Raji (cell line): ENCODE data around the gene ANKRD11.

Experiments used
- POLR2A ChIP-seq: IDR thresholded peaks from 2 replicates; pipeline ENCODE4 v1.6.1; 2011; ENCODE audit warnings: low read depth, low read length, control low read depth; ENCODE audit not compliant: insufficient read depth

The ANKRD11 gene

DNA sequence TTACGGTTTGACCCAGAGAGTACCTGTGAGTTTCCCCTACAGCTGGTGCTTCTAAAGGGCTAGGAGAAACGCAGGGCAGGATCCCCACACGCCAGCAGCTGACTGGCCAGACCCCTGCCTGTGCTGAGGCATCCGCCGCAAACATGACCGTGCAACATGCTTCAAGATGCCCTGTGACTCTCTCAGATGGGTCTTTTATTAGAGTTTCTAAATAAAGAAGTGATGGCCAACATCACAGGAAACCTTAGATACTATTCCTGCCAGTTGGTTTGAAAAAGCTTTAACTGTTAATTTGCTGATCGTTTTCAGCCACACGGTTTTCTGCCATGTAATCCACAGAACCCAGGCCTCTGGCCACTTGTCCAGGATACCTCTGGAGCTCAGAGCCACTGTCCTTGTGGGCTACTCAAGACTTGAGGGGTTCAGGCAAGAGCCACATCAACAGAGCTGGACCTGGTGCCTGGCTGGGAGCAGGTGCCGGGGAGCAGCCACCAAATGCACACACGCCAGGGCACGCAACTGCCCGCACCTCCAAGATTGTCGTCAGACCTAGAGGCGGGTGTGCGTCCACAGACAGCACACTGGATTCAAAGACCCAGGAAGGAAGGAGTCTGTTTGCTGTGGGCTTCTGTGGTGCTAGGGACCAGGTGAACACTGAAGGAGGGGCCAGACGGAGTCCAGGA is 154.4 kb downstream of the ANKRD11 start:
- no peak for TF ChIP-seq POLR2A

DNA sequence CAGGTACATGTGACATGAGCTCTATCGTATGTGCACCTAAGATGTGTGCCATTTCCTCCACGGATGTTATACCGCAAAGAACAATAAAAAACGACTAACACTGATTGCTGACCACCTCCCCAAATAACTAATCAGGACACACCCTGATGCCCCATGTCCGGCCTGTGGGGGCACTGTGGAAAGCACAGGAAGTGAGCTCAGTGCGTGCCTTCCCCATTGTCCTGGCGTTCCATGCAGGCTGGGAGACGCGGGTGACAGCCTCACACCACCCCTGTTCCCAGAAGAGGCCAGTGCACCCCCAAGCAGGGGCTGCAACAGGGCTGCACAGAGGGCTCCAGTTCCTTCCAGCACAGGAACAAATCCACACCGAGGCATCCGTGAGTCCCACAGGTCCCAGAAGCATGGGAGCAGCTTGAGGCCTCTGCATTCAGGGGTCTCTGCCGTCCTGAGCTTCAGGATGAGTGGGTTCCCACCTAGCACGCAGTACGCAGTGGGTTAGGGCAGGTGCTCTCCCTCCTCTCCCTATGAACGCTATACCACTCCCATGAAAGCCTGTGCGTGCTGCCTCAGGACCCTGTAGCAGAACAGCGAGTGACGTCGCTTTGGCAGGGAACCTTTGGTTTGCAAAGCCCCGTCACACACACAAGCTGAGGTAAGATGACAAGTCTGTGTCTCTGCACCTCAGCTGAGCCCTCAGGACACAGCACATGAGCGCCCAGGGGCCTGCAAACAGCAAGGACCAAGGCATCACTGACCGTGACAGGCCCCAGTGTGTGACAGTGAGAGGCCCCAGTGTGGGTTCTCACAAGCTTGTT is 155.2 kb downstream of the ANKRD11 start:
- no peak for TF ChIP-seq POLR2A

DNA sequence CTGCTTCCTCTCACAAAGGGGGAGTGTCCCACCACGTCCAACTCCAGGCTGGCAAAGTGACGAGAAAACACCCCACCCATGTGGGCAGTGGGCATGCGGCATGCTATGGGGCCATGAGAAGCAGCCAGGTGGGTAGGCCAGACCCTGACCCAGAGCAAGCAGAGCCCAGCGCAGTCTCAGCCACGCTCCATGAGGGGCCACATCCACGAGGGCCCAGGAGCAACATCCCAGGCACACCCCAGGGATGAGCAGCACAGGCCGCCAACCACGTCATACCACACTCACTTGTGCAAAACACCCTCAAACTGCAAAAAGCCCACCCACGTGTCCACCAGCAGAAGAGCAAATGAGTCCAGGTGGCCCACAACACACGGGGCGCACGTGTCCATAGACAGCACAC is 155.9 kb downstream of the ANKRD11 start:
- no peak for TF ChIP-seq POLR2A

DNA sequence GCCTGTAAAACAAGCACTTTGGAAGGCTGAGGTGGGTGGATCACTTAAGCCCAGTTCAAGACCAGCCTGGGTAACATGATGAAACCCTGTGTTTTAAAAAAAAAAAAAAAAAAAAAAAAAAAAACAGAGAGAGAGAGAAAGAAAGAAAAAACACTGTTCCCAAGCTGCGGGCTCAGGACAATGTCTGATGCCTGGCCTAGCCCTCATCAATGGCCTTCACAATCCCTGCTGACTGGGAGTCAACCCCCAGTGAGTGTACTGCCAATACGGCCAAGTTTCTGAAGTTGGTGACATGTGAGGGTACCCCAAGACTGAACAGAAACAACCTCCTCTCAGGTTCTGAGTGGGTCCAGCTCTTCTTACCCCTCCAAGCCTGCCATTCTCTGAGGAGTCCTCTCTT is 156.3 kb downstream of the ANKRD11 start:
- no peak for TF ChIP-seq POLR2A

DNA sequence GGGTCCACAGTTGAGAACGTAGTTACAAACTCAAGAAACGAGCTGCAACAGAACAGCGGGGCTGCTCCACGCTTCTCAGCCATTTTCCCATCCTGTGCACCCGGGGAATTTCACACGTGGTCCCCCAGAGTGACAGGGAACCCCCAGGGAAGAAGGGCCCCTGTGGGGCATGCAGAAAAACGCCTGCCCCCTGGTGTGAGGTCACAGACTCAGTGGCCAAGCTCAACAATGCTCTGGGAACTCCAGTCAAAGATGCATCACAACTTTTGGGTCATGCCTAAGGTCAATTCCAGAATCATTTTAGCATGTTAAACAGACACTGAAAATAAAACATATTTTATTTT is 157.5 kb downstream of the ANKRD11 start:
- TF ChIP-seq POLR2A = no peak

DNA sequence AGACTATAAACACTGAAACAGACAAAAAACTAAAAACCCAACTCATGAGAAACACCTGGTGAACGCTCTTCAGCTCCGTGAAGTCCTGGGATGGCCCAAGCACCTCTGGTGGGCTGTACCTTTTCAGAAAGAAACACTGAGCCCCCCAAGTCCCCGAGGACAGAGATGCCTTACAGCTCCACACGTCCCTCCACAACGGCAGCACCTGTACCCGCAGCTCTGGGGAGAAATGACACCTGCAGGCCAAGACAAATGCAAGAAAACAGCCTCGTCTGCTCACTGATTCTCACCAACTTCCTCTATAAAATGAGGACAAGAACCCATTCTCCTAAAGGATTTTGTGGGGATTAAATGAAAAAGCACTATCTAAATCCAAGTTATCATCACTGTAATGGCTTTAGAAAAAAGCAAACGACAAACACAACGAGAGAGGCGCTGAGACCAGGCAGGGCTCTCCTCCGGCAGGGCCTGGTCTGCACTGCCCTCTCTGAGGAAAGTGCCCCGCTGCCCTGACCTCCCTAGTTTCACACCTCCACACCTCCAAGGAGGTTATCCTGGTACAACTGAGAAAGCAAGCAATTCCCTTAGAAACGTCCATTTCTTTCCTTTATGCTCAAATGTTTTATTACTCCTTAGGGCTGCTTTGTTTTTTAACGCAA is 158.0 kb downstream of the ANKRD11 start:
- no peak for TF ChIP-seq POLR2A

DNA sequence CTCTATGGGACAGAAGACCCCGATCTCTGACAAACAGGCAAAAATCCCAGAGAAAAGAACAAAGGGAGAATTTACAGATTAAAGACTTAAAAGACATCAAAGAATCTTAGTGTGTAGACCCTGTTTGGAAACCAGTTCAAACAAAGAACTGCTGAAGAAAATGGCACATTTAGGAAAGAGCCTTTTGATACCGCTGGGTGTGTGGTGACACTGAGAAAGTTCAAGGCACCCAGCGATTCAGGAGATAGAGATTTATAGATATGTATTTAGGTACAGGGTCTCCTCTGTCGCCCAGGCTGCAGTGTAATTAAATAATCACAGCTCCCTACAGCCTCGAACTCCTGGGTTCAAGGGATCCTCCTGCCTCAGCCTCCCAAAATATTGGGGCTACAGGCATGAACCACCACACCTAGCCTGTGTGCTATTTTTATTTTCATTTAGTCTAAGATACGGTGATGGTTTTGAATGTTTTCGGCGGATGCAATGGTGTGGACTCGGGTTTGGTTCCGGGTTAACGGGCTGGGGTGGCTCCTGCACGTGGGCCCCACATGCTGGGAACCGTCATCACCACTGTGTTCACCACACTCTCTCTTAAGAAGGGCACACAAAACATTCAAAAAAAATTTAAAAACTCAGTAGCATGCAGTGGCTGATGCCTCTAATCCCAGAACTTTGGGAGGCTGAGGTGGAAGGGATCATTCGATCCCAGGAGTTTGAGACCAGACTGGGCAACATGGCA is 158.8 kb downstream of the ANKRD11 start:
- TF ChIP-seq POLR2A = no peak

DNA sequence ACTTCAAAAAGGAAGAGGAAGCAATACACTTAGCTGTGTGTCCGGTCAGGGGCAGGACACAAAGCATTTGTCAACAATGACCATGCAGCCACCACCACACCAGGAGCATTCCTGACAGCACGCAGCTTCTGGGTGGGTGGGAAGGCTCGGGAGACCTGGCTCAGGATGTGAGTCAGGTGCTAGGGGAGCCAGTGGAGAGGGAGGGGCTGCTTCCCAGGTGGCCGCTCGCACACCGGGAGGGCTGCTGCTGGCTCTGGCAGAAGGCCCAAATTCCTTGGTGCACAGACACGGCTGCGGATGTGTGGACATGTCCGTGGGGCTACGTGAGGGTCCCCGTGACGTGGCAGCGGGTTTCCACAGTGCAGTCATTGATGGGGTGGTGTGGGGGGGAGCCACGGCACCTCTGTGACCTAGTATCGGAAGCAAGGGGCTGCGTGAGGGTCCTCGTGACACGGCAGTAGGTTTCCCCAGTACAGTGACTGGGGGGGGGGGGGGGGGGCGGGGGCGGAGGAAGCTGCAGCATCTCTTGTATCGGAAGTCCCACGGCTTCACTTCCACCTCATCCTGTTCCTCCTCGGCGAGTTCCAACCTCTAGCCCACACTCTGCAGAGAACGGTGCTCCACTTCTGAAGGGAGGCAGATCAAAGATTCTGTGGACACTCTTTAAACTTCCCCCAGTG is 160.0 kb downstream of the ANKRD11 start:
- TF ChIP-seq POLR2A = no peak

DNA sequence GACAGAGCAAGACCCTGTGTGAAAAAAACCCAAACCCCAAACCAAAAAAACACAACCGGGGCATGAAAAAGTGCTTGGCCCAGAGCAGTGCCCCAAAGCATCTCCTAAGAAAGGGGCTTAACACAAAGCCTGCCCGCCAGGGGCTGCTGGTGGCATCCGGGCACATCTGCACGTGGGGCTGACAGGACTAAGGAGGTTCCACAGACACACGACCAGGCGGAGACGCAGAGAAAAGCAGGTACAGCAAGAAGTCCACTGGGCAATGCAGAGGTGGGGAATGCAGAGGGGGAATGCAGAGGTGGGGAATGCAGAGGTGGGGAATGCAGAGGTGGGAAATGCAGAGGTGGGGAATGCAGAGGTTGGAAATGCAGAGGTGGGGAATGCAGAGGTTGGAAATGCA is 163.6 kb downstream of the ANKRD11 start:
- TF ChIP-seq POLR2A = no peak

DNA sequence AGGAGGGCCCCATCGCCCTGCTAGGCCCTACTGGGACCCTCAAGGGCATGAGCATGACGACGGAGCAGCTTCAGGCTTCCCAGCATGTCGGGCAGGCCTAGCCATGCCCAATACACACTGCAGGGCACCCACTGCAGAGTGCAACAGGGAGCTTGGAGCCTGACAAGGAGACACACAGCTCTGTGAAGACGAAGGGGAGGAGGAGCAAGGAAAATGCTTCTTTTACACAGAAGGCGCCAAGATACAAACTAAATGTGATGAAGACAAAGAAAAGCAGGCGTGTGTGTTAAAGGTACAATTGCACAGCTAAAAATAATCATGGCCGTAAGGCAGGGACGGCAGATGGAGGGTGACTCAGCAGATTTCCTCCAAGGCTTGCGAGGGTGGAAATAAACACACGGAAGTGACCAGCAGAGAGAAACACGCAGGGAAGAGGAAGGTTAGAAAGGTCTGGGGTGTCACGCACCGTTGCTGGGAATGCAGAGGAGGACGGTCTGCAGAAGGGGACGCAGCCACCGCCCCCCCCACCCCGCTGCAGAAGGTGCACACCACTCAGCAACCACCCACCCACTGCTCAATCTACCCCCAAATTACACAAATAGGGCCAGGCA is 164.4 kb downstream of the ANKRD11 start:
- no peak for TF ChIP-seq POLR2A

DNA sequence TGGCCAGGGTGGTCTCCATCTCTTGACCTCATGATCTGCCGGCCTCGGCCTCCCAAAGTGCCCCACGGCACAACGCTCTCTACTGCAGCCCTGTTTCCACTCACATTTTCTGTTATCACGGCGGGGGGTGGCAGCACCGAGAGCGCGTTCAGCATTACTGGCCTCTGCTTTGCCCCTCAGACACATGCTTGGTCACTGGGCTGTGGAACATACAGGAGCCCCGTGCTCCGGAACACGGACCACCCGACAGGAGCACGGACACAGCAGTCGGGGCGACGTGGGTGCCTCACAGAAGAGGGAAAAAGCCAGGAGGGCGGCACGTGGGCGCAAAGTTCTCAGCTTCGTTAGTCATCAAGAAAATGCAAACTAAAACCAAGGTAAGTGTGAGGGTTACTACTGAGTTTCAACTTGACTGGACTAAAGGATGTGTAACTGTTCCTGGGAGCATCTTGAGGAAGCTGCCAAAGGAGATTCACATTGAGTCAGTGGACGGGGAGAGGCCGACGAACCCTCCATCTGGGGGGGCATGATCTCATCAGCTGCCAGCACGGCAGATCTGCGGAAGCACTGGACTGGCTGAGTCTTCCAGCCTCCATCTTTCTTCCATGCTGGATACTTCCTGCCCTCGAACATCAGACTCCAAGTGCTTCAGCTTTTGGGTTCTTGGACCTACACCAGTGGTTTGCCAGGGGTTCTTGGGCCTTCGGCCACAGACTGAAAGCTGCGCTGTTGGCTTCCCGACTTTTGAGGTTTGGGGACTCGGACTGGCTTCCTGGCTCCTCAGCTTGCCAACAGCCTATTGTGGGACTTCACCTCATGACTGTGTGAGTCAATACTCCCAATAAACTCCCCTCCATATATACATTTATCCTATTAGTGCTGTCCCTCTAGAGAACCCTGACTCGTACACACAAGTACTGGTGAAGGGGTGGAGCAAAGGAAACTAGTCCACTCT is 166.0 kb downstream of the ANKRD11 start:
- TF ChIP-seq POLR2A = no peak

DNA sequence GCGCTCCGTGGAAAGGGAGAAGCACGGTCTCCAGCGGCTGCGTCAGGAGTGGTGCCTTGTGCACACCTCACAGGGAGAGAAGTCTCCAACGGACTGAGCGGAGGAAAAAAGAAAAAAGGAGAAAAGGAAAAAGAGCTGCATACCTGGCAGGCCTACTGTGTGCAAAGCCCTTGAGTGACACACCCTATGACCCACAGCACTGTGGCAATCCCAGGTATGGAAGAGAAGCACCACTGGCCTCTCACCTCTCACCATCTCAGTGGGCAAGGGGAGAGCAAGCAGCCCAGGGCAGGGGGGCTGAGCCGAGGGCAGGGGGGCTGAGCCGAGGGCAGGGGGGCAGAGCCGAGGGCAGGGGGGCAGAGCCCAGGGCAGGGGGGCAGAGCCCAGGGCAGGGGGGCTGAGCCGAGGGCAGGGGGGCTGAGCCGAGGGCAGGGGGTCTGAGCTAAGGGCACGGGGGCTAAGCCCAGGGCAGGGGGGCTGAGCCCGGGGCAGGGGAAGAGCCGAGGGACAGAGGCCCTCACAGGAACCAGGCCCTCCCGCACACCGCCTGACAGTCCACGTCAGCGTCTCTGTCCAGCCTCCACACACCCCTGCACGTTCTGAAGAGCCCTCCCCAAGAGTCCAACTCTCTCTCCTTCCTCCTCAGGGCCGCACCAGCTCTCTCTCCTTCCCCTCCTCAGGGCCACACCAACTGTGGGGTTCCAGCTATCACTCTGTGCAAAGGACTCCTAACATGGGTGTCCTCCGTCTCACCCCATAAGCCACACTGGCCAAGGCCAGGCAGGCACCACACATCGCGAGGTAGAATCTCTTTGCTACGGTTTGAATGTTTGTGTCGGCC is 167.0 kb downstream of the ANKRD11 start:
- TF ChIP-seq POLR2A = no peak
